Fibroblast of villous mesenchyme (primary cell): ENCODE results near the gene SNTA1. TPM values are rescaled to one million over a fixed set of nuclear protein-coding genes. Genes with fewer than 3 reads are reported as not detected.
"Not testable (repeated sequence)": the region's sequence is repeated elsewhere in the genome, so short reads cannot be mapped to it uniquely, and the experiment has no call there.

Experiments
- DNase-seq: peaks from one replicate; pipeline ENCODE4 v3.0.0-alpha.2; 2010; ENCODE audit warnings: low read depth
- H3K4me3 ChIP-seq: 2 replicates; pipeline ENCODE4 v1.5.1; 2011; ENCODE audit warnings: low read depth, mild to moderate bottlenecking, low read length
- CTCF ChIP-seq: IDR thresholded peaks from 2 replicates; pipeline ENCODE4 v1.5.1; 2012; ENCODE audit warnings: low read depth, mild to moderate bottlenecking, low read length; ENCODE audit not compliant: insufficient read depth
- total RNA-seq: library from RNA; depleted of rRNA; stranded (reverse); fragments of >200 nt; gene quantifications from 2 replicates; pipeline ENCODE4 v1.2.3, GENCODE V29; 2012

SNTA1 gene
- total RNA-seq, 1 donor, result 6.0 TPM

- no peak overlapping the region for H3K4me3 ChIP-seq
- no peak for TF ChIP-seq CTCF
These were observed 51.7 kb downstream of the SNTA1 start for GRCh38 chr20:33391722-33392415.

DNA sequence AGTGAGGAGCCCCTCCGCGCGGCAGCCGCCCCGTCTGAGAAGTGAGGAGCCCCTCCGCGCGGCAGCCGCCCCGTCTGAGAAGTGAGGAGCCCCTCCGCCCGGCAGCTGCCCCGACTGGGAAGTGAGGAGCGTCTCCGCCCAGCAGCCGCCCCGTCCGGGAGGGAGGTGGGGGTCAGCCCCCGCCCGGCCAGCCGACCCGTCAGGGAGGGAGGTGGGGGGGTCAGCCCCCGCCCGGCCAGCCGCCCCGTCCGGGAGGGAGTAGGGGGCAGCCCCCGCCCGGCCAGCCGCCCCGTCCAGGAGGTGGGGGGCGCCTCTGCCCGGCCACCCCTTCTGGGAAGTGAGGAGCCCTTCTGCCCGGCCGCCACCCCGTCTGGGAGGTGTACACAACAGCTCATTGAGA is 54.2 kb downstream of the SNTA1 start:
- not testable (repeated sequence) for DNase-seq, H3K4me3 ChIP-seq

More at GRCh38 chr20:33391722-33392415, 51.7 kb downstream of the SNTA1 start:
- peak; percentile 83 for DNase-seq

GRCh38 chr20:33388268-33388667 is 55.3 kb downstream of the SNTA1 start:
- no peak for TF ChIP-seq CTCF
- DNase-seq, result no peak
- H3K4me3 ChIP-seq, result no peak overlapping the region

DNA sequence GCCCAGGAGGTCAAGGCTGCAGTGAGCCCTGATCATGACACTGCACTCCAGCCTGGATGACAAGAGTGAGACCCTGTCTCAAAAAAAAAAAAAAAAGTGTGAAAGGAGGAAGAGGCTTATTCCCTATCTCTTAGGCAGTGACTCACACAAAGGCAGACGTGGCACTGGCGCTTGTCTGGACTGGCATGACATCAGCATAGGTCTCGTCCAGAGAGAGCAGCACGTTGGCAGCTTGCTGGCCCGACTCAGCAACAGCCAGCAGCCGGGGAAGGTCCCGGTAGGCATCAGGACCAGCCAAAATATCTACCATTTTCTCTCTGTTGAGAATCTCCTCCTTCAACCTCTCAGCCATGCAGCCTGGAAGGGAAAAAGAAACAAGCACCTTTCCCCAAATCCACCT is 56.4 kb downstream of the SNTA1 start:
- no peak for TF ChIP-seq CTCF
- peak; percentile 91 for DNase-seq
- H3K4me3 ChIP-seq, result no peak overlapping the region

- no peak for DNase-seq
- H3K4me3 ChIP-seq, result no peak overlapping the region
- TF ChIP-seq CTCF, result no peak
These were observed 56.9 kb downstream of the SNTA1 start for GRCh38 chr20:33386673-33387072.

GRCh38 chr20:33377366-33377765 is 66.2 kb downstream of the SNTA1 start:
- no peak overlapping the region for H3K4me3 ChIP-seq
- no peak for DNase-seq
- TF ChIP-seq CTCF, result no peak

GRCh38 chr20:33373735-33374605 is 69.6 kb downstream of the SNTA1 start:
- TF ChIP-seq CTCF, result no peak
- H3K4me3 ChIP-seq, result no peak overlapping the region
- peak; percentile 89 for DNase-seq
